Fibroblast of skin of left biceps (primary cell): ENCODE measurements around the gene DLG5.

Source experiments
- DNase-seq, 2 experiments: peaks; one replicate each; pipeline ENCODE4 v3.0.0-alpha.2; 2013; ENCODE audit warnings: low read depth in 2 of 2

Gene DLG5

GRCh38 chr10:77821036-77821435, 105.5 kb downstream of the DLG5 start:
- no peak for DNase-seq

DNA sequence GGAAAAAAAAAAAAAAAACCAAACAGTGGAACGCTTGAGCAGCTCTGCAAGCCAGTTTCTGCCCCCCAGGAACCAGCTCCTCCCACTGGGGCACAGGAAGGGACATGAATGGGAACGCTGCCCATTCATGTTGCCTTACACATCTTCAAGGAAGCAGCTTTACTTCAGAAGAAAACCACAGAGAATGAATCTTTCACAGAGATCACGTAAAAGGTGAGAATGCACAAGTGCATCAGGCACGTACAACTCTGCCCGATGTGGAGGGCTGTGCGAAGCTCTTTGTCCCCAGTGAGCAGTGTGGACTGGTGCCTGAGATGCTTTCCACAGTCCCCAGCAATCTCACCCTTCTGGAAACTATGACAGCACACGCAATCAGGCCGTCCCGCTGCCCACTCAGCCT, 106.2 kb downstream of the DLG5 start:
- DNase-seq, result no peak

GRCh38 chr10:77819210-77820112, 107.1 kb downstream of the DLG5 start:
- DNase-seq, result no peak

GRCh38 chr10:77818378-77818777, 108.2 kb downstream of the DLG5 start:
- no peak for DNase-seq

GRCh38 chr10:77817541-77817940, 109.0 kb downstream of the DLG5 start:
- no peak for DNase-seq

- no peak for DNase-seq
Measured at GRCh38 chr10:77816311-77816710, 110.2 kb downstream of the DLG5 start.

- DNase-seq, result no peak
Measured at GRCh38 chr10:77812741-77813140, 113.8 kb downstream of the DLG5 start.

- no peak for DNase-seq
Measured at GRCh38 chr10:77811831-77812430, 114.6 kb downstream of the DLG5 start.

- no peak for DNase-seq
Measured at GRCh38 chr10:77810446-77811335, 115.9 kb downstream of the DLG5 start.

- no peak for DNase-seq
Measured at GRCh38 chr10:77809336-77809735, 117.2 kb downstream of the DLG5 start.

- no peak for DNase-seq
Measured at GRCh38 chr10:77807706-77808105, 118.8 kb downstream of the DLG5 start.

DNA sequence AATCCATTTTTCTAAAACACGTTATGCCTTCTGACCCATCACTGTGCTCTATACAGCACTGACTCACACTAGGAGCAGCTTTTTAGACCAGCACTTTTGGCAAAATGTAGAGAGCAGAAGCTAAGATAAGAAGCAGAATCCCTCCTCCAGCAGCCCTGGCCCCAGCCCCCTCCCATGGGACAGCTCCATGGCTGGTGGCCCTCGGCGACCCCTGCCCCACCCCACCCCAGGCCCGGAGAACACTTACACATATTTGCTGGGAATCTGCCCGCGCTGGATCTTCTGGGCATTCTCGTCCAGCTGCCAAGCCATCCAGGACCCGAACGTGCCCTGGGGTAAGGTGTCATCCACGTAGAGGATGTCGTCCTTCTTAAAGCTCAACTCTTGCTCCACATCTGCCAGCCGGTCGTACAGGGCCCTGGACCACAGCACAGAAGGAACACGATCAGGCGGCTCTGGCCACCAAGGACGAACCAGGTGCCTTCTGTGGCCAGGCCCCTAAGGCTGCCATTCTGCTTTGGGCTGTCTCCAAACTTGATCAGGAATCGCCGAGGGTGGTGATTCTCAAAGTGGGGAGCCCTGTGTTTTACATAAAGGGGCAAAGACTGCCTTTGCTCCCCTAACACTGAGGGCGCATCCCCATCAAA, 119.9 kb downstream of the DLG5 start:
- DNase-seq, result no peak

- no peak for DNase-seq
Measured at GRCh38 chr10:77805676-77806075, 120.9 kb downstream of the DLG5 start.

DNA sequence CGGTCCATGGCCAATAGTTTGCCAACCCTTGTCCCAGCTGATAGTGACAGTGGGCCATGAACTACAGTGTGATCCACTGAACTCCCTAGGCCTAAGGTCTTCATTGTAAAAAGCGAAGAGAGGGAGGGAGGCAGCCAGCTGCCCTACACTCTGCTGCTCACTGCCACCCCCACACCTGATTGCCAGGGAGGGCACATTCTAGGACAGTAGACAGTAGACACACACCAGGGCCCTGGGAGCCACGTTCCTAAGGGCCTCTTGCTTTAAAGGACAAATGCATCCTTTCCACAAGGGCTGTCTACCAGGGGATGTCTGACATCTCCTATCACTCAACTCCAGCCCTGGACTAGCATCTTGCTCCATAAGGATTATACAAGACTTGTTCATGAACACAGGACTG, 122.2 kb downstream of the DLG5 start:
- DNase-seq, result no peak

- no peak for DNase-seq
Measured at GRCh38 chr10:77801474-77802161, 124.9 kb downstream of the DLG5 start.

DNA sequence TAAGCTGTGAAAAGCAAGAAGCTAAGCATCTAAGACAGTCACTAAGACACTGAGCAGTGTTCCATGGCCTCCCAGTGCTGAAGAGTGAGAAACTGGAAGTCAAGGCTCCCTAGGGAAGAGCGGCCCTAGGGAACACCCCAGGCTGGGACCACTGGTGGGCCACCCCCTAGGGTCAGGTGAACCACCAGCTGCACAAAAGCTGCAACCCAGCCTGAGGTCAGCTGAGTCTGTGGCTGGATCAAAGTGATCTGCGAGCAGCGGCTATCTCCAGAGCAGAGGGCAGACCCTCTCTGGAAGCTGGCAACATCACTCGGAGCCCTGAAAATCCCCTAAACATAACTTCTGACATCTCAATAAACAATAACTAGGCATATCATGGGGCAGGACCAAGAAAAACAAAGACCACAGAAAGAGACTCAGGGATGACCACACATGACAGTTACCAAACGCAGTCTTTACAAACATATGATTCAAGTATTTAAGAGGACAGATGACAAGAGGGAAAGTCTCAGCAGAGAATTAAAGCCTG, 125.8 kb downstream of the DLG5 start:
- no peak for DNase-seq

DNA sequence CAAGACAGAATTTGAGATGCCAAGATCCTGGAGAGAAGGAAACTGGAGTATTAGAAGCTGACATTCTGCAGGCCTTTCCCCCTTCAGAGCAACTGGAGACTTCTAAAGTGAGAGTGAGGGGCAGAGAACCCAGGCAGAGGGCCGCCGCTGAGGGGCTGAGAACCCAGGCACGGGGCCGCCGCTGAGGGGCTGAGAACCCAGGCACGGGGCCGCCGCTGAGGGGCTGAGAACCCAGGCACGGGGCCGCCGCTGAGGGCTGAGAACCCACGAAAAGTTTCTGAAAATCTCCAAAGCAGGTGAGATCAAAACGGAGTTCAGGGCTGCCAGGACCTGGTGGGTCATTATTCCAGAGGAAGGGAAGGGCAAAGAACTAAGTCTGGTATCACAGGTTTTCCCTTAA, 126.2 kb downstream of the DLG5 start:
- DNase-seq, result no peak

- no peak for DNase-seq
Measured at GRCh38 chr10:77799352-77799751, 127.2 kb downstream of the DLG5 start.

GRCh38 chr10:77798940-77799339, 127.6 kb downstream of the DLG5 start:
- no peak for DNase-seq

DNA sequence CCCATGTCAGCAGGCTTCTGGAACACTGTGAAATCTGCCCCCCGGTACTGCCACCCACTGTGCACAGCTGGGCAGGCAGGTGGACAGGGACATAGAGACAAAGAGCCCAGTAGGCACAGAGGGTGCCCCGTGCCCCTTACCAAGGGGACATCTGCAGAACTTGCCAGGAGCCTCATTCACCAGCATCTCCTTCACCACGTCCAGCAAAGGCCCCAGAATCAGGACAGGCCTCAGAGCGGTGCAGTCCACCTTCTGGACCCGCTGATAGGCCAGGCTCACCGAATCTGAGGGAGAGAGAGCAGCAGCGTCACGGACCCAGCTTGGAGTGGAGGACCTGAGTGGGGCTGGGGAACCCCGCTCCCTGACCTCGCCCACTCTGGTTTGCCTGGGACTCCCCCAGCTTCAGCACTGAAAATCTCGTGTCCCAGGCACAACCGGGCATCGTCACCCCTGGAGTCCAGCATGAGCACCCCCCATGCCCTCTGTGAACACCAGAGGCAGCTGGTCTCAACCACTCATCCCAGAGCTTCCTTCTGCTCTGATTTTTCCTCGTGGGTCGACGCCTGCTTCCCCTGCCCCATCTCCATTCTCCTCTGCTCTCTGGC, 130.1 kb downstream of the DLG5 start:
- DNase-seq, result no peak
